Measurements from ENCODE around the gene EIF3B.
"Not testable (repeated sequence)": the region's sequence is repeated elsewhere in the genome, so short reads cannot be mapped to it uniquely, and the experiment has no call there.

Gene EIF3B

DNA sequence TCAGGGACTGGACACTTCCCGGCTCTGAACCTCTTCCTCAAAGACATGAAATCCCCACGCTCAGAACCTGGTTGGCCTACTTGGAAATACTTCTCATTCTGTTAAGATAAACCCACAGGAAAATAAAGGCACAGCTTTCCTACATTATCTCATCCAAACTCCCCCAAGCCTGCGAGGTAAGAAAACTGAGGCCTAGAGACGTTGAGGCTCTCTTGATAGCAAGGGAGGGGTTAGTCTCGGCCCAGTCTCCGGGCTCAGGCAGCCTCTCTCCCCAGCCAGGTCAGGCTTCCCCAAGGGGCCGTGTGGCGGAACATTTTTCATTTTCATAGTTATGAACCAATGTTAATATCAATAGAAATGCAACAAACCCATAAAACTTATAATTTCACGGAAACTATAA, 4.6 kb upstream of the EIF3B start:
- no peak for DNase-seq

GRCh38 chr7:2350861-2351260, 3.8 kb upstream of the EIF3B start:
- no peak for DNase-seq

DNA sequence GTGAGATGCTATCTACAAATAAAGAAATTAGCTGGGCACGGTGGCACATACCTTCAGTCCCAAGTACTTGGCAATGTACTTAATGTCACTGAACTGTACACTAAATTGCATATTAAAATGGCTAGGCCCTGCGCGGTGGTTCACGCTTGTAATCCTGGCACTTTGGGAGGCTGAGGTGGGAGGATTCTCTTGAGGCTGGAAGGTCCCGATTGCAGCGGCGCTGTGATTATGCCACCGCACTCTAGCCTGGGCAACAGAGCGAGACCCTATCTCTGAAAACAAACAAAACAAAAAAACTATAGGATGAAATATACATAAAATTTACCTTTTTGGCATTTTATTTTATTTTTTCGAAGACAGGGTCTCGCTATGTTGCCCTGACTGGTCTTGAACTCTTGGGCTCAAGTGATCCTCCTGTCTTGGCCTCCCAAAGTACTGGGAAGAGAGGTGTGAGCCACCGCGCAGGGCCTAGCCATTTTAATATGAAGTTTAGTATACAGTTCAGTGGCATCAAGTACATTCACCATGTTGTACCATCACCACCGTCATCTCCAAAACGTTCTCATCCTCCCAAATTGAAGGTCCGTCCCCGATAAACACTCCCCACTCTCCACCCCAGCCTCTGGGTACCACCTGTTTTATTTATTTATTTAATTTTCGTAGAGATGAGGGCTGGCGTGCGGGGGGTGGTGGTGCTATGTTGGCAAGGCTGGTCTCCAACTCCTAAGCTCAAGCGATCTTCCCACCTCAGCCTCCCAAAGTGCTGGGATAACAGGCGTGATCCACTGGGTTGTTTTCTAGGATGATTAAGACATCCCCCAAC, 1.3 kb upstream of the EIF3B start:
- DNase-seq: peak in 1 of 2 experiments; percentile 6

DNA sequence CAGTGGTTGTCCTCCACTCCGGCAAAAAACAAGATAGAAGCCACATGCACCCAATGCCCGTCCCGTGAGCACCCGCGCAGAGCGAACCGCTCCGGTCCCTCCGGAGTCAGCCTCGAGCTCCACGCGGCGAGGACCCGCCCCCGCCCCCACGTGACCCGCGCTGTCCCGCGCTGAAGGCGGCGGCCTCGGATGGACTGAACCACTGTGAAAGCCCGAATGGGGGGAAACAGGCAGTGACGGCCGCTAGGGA, 766 bp upstream of the EIF3B start:
- peak; percentile 36 to 53 for DNase-seq

DNA sequence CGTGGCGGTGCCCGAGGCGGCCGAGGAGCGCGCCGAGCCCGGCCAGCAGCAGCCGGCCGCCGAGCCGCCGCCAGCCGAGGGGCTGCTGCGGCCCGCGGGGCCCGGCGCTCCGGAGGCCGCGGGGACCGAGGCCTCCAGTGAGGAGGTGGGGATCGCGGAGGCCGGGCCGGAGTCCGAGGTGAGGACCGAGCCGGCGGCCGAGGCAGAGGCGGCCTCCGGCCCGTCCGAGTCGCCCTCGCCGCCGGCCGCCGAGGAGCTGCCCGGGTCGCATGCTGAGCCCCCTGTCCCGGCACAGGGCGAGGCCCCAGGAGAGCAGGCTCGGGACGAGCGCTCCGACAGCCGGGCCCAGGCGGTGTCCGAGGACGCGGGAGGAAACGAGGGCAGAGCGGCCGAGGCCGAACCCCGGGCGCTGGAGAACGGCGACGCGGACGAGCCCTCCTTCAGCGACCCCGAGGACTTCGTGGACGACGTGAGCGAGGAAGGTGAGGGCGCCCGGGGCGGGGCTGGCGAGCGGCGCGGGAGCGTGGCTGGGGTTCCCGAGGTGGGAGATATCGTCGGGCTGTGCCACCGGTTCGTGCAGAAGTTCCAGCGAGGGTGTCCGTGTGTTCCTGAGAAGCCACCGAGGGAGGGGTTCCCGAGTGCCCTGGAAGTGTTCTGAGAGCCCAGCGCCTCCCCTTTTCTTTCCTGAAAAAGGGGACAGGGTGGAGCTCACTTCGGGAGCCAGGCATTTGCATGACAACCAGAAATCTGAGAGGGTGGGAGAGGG, 495 bp downstream of the EIF3B start:
- no peak for DNase-seq

- no peak for DNase-seq
Measured at GRCh38 chr7:2355705-2356008, 1.0 kb downstream of the EIF3B start.

- no peak for DNase-seq
Measured at GRCh38 chr7:2357165-2357564, 2.5 kb downstream of the EIF3B start.

DNA sequence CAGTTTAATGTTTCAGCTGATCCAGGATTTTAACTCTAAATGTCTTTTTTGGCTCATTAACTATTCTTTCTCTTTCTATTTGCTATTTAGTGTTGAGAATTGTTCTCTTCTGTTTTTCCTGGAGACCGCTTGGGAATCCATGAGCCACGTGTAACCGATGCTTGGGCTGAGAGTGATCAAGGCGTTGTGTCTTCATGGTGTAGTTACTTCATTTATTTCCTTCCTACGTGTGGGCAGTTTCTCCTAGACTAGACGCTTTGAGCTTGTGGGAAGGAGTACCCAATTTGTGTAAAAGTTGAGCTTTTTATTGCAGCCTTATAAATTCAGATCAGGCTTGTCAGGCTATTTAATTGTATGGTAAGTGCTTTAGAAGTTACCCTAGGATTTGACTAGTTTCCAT, 2.9 kb downstream of the EIF3B start:
- no peak for DNase-seq

DNA sequence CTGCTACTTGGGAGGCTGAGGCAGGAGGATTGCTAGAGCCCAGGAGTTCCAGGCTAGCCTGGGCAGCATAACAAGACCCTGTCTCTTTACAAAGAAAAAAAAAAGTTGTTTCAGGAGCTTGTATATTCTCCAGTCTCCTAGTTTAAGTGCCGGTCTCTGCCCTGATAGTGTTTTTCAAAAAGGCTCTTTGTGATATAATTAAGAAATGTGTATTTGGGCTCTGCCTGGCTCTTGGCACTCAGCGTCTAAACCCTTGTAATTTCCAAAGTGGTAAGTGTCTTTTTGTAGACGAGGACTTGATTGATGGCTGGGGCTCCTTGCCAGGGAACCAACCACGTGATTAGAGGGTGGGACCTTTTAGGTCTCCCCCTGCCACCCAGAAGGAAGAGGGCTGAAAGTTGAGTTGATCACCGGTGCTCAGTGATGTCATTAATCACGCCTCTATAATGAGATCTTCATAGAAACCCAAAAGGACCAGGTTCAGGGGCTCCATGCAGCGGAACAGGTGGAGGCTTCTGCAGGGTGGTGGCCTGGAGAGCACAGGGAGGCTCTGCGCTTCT, 4.4 kb downstream of the EIF3B start:
- no peak for DNase-seq

- no peak for DNase-seq
Measured at GRCh38 chr7:2359610-2360009, 5.0 kb downstream of the EIF3B start.

DNA sequence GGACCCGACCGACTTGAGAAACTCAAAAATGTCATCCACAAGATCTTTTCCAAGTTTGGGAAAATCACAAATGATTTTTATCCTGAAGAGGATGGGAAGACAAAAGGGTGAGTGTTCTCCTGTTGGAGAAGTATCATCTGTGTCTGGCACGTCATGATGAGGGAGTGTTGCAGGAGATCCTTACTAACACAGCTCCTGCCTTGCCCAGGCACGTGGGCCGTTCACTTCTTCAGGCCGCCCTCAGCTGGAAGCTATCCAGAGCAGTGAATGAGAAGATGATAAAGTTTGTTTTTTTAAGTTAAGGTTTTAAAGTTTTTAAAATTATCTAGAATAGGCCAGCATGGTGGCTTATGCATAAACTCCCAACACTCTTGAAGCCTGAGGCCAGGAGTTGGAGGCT, 6.2 kb downstream of the EIF3B start:
- no peak for DNase-seq

GRCh38 chr7:2362385-2363088, 7.9 kb downstream of the EIF3B start:
- no peak for DNase-seq

DNA sequence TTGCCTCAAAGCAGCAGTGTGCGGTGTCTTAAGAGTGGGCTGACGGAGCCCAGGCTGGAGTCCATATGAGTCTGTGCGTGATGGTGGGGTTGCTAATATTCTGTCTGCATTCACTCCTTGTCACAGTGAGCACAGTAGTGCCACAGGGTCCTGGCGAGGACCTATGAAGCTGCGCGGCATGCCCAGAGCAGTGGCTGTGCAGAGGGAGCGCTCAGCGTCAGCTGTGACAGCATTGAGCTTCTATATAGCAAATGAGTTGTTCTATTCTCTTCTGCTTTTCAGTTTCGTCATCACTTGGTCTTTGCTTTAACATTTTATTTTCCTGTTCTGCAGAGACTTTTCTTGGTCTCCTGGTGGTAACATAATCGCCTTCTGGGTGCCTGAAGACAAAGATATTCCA, 14.5 kb downstream of the EIF3B start:
- DNase-seq: no peak

DNA sequence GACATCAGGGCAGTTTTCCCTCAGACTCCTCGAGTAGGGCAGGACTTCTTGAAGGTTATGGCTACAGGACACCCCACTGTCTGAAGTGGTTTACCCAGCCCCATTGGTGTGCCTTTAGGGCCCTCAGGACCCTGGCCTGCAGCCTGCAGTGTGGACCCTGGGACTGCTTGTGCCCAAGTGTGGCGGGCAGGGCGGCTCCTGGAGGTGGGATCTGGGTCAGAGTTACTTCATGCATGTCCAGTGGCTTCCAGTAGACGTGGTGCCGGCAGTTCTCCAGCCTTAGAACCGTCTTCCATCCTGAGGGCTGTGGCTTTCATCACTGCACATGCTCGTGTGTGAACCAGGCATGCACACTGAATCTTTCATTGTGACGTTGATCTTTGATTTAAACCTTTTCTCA, 16.7 kb downstream of the EIF3B start:
- DNase-seq: no peak

DNA sequence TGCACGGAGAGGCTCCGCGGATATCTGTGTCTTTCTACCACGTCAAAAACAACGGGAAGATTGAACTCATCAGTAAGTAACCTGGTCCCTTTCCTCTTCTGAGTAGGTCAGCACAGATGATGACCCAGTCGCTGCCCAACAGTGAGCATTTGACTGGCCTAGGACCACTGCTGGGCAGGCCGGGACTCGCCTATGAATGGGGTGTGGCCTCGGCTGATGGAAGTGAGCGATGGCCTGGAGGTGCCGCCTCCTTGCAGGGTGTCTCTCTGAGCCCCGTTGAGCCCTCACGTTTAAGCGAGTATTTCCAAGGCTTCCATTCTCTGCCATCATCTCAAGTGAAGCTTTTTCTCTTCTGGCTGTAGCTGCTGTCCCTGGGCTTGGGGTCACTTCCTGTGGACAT, 18.1 kb downstream of the EIF3B start:
- DNase-seq: no peak

DNA sequence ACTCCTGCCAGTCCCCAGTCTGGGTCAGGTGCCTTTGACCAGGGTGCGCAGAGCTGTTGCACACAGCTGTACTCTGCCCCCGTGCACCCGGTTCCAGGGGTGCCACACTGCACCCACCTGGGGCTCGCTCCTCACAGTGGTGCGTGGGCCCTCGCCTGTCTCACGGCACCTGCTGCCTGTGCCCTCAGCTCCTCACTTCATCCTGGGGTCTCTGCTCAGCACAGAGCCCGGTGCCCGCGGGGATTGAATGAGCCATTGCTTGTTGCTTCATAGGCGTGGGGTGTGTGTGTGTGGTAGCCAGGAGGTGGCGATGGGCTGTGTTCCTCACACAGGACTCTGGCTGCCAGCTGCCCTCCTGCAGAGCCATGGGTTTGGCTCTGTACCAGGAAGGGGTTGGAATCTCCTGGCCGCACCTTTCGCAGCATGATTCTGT, 18.5 kb downstream of the EIF3B start:
- no peak for DNase-seq

DNA sequence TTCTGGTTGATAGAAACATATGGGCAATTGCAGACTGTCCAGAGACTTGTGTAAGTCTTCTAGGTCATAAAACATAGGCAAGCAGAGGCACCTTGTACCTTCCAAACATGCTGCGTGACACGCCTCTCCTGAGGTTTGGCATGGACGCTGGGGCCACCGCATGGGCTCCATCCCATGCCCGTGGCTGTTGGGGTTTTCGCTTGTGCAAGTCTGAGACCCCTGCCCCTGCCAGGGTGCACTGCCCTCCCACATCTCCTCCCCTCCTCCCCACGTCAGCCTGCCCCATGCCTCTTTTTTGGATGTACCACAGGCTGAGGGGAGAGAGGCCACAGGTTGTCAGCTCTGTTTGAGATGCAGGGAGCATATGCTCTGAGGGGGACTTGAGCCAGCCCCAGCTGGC, 19.0 kb downstream of the EIF3B start:
- DNase-seq: no peak

DNA sequence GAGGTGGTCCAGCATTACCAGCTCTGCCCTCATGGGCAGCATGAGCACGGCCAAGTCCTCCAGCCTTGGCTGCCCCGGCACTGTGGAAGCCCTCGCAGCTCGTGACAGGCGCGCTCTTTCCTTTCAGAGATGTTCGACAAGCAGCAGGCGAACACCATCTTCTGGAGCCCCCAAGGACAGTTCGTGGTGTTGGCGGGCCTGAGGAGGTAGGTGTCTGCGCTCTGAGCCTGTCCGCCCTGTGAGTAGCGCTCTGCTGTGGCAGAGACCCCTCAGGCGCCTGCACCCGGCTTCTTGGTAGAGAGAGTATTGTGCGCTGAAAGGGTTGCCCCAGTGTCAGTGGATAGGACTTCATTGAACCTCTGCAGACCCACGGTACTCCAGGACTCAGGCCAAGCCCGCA, 19.8 kb downstream of the EIF3B start:
- no peak for DNase-seq

- no peak for DNase-seq
Measured at GRCh38 chr7:2374830-2375728, 20.5 kb downstream of the EIF3B start.

DNA sequence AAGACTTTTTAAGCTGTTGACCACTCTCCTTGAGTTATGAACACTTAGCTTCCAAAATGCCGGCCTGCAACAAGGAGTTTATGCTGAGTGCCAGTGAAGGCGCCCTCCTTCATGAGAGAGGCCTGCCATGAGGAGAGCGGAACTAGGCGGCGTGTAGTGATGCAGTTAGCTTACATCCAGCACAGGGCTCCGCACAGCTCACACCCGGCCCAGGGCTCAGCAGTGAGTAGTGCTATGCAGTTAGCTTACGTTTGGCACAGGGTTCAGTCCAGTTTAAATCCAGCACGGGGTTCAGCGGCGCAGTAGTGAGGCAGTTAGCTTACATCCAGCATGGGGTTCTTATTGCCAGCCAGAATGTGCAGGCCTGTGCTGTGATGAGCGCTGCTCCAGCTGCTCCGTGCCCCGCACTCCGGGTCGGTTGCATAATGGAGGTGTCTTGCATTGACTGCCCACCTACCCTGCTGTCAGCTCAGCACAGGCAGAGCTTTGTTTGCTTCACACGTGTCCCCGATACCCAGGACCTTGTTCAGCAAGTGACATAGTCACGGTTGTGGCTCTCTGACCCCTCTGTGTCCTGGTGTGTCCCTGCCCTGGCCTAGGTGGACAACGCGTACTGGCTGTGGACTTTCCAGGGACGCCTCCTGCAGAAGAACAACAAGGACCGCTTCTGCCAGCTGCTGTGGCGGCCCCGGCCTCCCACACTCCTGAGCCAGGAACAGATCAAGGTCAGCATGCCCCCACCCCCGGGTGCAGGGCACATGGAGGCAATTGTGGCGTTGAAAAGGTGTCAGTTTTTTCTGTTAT, 21.9 kb downstream of the EIF3B start:
- no peak for DNase-seq

DNA sequence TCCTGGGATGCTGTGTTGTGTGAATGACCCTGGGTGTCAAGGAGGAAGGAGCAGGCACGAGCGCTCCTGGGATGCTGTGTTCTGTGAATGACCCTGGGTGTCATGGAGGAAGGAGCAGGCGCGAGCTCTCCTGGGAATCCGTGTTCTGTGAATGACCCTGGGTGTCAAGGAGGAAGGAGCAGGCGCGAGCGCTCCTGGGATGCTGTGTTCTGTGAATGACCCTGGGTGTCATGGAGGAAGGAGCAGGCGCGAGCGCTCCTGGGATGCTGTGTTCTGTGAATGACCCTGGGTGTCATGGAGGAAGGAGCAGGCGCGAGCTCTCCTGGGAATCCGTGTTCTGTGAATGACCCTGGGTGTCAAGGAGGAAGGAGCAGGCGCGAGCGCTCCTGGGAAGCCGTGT, 22.9 kb downstream of the EIF3B start:
- not testable (repeated sequence) for DNase-seq

GRCh38 chr7:2378125-2378524, 23.5 kb downstream of the EIF3B start:
- DNase-seq: not testable (repeated sequence)

All from Kasumi-1 (cell line).